Measurements from ENCODE around the gene NEIL3.

The NEIL3 gene

GRCh38 chr4:177369372-177369771, 59.7 kb downstream of the NEIL3 start:
- DNase-seq (ENCODE audit: low read depth): no peak

GRCh38 chr4:177371461-177371860, 61.8 kb downstream of the NEIL3 start:
- no peak for DNase-seq (ENCODE audit: low read depth)

- no peak for DNase-seq (ENCODE audit: low read depth)
These were observed 65.3 kb downstream of the NEIL3 start for GRCh38 chr4:177374966-177375365.

DNA sequence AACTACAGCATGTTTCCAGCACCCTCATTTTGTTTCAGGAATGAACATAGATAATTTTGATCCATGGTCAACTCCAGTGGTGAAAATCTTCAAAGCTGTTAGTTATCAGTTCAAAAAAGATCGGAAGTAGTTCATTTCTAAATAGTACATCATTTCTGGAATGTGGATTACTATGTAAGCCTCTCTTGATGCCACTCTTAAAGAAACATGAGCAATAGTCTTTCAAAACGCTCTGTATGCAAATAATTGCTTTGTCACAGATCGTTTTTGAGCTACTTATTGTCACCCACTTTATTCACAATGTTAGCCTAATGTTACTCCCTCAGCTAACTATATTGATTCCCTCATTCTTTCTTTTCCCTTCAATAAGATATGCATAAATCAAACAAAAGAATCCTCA, 65.7 kb downstream of the NEIL3 start:
- no peak for DNase-seq (ENCODE audit: low read depth)

GRCh38 chr4:177376024-177376423, 66.3 kb downstream of the NEIL3 start:
- no peak for DNase-seq (ENCODE audit: low read depth)

GRCh38 chr4:177380730-177381287, 71.1 kb downstream of the NEIL3 start:
- no peak for DNase-seq (ENCODE audit: low read depth)

DNA sequence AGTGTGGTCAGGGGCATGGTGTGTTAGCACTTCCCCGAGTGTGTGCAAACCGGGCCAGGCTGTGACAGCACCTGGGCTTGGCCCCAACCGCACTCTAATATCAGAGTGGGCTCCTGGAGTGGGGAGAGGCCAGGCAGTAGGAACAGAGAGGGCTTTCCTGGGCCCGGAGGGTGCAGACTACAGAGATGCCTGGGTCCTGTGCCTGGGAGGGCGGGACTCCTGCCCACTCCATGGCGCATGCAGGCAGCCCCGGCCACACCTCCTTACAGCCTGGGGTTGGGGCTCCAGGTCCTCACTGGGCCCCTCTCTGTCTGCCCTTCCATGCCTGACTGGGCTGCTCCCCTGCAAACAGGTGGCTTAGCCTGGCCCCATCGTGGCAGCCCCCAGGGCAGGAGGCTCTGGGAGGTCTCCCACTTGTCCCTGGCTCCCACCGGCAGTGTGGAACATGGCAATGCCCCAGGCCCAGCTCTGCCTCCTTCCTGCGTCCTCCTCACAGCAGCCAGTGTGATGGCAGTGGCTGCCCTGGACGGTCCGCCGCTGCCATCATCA, 72.2 kb downstream of the NEIL3 start:
- no peak for DNase-seq (ENCODE audit: low read depth)

GRCh38 chr4:177384856-177385397, 75.3 kb downstream of the NEIL3 start:
- DNase-seq (ENCODE audit: low read depth): no peak

GRCh38 chr4:177385576-177386277, 76.1 kb downstream of the NEIL3 start:
- peak; percentile 2 for DNase-seq (ENCODE audit: low read depth)

DNA sequence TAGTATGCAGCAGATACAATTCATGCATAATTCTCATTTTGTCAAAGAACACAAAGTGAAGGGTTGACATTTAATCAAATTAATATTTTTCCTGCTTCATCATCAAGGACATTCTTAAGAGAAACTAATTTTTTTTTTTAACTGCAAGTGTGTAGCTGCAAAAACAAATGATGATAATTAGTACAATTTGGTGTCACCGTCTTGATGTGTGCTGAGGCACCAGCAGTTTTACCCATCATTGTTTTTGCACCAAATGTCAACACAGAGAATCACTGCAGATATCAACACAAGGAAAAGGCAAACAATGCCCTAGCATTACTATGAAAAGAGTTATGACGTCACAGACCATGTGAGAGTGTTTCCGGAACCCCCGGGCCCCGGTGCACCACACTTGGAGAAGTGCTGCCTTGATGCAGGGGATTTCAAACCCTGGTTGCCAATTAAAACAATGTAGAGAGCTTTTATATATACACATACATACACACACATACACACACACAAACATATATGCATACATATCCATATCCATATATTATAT, 76.7 kb downstream of the NEIL3 start:
- DNase-seq (ENCODE audit: low read depth): no peak

DNA sequence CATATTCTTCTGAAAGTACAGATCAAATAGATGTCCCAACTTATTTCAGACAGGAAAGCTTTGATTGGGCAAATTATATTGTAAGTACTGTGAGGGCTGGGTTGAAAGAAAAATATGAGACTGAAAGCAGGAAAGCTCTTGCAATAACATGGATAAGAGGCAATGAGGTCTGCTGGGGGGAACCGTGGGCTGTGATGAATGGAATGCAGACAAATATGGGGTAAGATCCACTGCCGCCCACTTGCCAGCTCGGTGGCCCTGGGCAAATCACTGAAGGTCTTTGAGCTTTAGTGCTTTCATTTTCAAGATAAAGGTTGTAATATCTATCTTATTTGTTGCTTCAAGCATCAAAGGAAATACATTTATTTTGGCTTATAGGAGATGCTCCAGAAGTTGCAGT, 81.6 kb downstream of the NEIL3 start:
- DNase-seq (ENCODE audit: low read depth): no peak

DNA sequence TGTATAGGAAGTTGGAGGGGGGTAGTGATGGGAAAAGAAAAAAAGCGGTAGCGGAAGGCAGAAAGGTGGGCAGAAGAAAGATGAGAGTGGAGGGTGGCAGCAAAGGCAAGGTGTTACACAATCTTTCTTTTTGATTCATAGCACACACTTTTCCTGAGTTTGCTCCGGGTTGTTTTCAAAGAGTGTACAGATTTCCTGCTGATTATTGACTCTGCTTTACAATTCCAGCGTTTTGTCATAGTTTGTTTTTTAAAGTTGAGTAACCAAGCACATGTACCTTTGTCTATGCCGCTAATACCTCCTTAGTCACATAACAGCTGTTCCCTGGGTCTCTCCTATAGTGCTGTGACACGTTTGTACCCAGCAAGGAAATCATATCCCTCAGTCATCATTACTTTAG, 82.3 kb downstream of the NEIL3 start:
- DNase-seq (ENCODE audit: low read depth): no peak

DNA sequence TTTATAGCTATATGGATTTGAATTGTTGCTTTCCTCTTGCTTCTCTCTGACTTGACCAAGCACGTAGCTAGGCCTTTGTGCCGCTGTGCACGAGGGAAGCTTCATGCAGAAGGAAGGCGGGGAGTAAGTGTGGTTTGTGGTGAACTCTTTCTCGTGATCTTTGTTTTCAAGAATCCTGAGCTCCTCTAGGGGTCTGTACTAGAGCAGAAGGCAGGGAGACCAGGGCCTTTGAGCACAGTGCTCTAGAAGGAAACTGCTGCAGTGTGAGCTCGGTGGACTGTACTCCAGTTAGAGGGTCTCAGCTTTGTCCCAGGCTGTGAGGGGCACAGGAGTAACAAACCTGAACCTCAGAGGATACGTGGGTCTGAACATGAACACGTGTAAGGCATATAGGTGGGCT, 83.6 kb downstream of the NEIL3 start:
- DNase-seq (ENCODE audit: low read depth): no peak

GRCh38 chr4:177396352-177396751, 86.7 kb downstream of the NEIL3 start:
- no peak for DNase-seq (ENCODE audit: low read depth)

GRCh38 chr4:177400030-177400429, 90.4 kb downstream of the NEIL3 start:
- no peak for DNase-seq (ENCODE audit: low read depth)

DNA sequence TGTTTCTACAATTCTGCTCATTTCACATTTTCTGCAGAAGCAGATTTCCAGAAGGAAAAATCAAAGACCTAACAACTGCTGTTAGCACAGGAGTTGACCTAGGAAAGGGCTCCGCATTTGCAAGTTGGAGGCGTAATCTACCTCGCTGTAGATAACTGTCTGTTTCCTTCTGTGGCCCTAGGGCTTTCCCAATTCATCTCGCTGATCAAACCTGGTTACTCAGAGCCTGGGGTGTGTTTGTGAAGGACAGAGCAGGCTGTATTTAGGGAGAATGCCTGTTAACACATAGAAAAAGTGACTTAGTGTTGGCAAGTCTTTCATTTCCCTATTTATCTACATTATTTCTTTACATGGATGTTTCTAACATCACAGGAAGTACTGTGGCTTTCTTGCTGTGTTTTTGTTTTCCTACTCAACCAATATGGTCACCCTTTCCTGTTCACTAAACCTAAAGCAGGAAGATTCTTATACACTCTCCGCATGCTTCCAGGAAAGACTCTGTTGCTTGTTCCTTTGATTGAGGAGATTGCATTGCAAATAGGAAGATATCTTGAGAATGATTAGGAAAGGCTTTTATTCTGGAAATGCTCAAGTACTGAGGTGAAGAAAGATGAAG, 92.1 kb downstream of the NEIL3 start:
- DNase-seq (ENCODE audit: low read depth): no peak

GRCh38 chr4:177403746-177404145, 94.1 kb downstream of the NEIL3 start:
- no peak for DNase-seq (ENCODE audit: low read depth)

- DNase-seq (ENCODE audit: low read depth): no peak
These were observed 94.7 kb downstream of the NEIL3 start for GRCh38 chr4:177404342-177404741.

DNA sequence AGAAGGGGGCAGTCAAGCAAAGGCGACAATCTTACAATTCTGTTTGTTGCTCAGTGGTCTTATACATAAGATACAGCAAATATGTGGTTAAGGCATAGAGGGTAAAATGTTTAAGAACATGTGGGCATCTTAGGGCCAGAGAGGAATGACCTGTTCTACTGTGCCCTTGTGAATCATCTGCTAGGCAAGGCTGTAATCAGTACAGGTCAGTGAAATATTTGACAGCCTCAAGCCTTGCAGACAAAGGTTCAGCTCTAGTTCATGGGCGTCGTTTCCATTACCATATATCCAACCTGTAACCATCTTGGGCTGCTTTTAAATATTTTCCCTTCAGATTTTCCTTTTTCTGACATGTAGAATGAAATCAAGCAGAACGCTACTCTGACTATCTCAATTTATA, 95.3 kb downstream of the NEIL3 start:
- no peak for DNase-seq (ENCODE audit: low read depth)

- DNase-seq (ENCODE audit: low read depth): no peak
These were observed 95.8 kb downstream of the NEIL3 start for GRCh38 chr4:177405508-177405907.

GRCh38 chr4:177408023-177408422, 98.3 kb downstream of the NEIL3 start:
- DNase-seq (ENCODE audit: low read depth): no peak

- no peak for DNase-seq (ENCODE audit: low read depth)
These were observed 100.9 kb downstream of the NEIL3 start for GRCh38 chr4:177410566-177410965.

- DNase-seq (ENCODE audit: low read depth): no peak
These were observed 102.3 kb downstream of the NEIL3 start for GRCh38 chr4:177411996-177412395.

Measured in GM04504 (cell line).